H9 (cell line): ENCODE data around the gene UMPS. TPM values are rescaled to one million over a fixed set of nuclear protein-coding genes. Genes with fewer than 3 reads are reported as not detected.

Experiments used
- DNase-seq: peaks from one replicate; pipeline ENCODE4 v3.0.0-alpha.2; 2017
- H2AFZ ChIP-seq: one replicate; pipeline ENCODE4 v1.6.1; 2013; ENCODE audit warnings: mild to moderate bottlenecking, low read length, control low read depth, moderate library complexity
- H2AK5ac ChIP-seq: 2 replicates; pipeline ENCODE4 v1.6.1; 2013; ENCODE audit warnings: low read length, control low read depth, mixed read lengths; ENCODE audit not compliant: insufficient read length
- H2BK120ac ChIP-seq: one replicate; pipeline ENCODE4 v1.6.1; 2013; ENCODE audit warnings: low read depth, mild to moderate bottlenecking, low read length, control low read depth, inconsistent platforms; ENCODE audit not compliant: poor library complexity, severe bottlenecking
- H2BK12ac ChIP-seq: 2 replicates; pipeline ENCODE4 v1.6.1; 2013; ENCODE audit warnings: low read length, control low read depth, mixed read lengths, low read depth; ENCODE audit not compliant: insufficient read length
- H2BK15ac ChIP-seq: 2 replicates; pipeline ENCODE4 v1.6.1; 2013; ENCODE audit warnings: low read depth, low read length, control low read depth
- H2BK20ac ChIP-seq: one replicate; pipeline ENCODE4 v1.6.1; 2013; ENCODE audit warnings: low read depth, mild to moderate bottlenecking, low read length, control low read depth, inconsistent platforms; ENCODE audit not compliant: poor library complexity, severe bottlenecking
- H2BK5ac ChIP-seq: 2 replicates; pipeline ENCODE4 v1.6.1; 2013; ENCODE audit warnings: low read length, control low read depth, mixed read lengths; ENCODE audit not compliant: insufficient read length
- H3K14ac ChIP-seq: 2 replicates; pipeline ENCODE4 v1.6.1; 2013; ENCODE audit warnings: low read length, control low read depth; ENCODE audit not compliant: insufficient read depth
- H3K18ac ChIP-seq: 2 replicates; pipeline ENCODE4 v1.6.1; 2013; ENCODE audit warnings: low read depth, mild to moderate bottlenecking, mixed read lengths, low read length, control low read depth; ENCODE audit not compliant: insufficient read length
- H3K23ac ChIP-seq: 2 replicates; pipeline ENCODE4 v1.6.1; 2013; ENCODE audit warnings: low read length, control low read depth, mixed read lengths, low read depth; ENCODE audit not compliant: insufficient read length
- H3K23me2 ChIP-seq: 2 replicates; pipeline ENCODE4 v1.6.1; 2013; ENCODE audit warnings: low read depth, mild to moderate bottlenecking, mixed read lengths, low read length, control low read depth; ENCODE audit not compliant: insufficient read length, poor library complexity, severe bottlenecking
- H3K27ac ChIP-seq: 2 replicates; pipeline ENCODE4 v1.5.1; 2013; ENCODE audit warnings: low read length, control low read depth, mixed read lengths, low read depth; ENCODE audit not compliant: insufficient read length
- H3K27me3 ChIP-seq: 2 replicates; pipeline ENCODE4 v1.6.1; 2013; ENCODE audit warnings: low read length, control low read depth, inconsistent platforms; ENCODE audit not compliant: insufficient read depth
- H3K4ac ChIP-seq: 2 replicates; pipeline ENCODE4 v1.6.1; 2013; ENCODE audit warnings: low read depth, mild to moderate bottlenecking, control low read depth, inconsistent platforms, low read length, moderate library complexity
- H3K4me1 ChIP-seq: 2 replicates; pipeline ENCODE4 v1.6.1; 2013; ENCODE audit warnings: low read length, control low read depth, inconsistent platforms; ENCODE audit not compliant: insufficient read depth
- H3K4me2 ChIP-seq: 2 replicates; pipeline ENCODE4 v1.6.1; 2013; ENCODE audit warnings: low read length, control low read depth, mixed read lengths; ENCODE audit not compliant: insufficient read length, insufficient read depth
- H3K56ac ChIP-seq: 2 replicates; pipeline ENCODE4 v1.6.1; 2013; ENCODE audit warnings: low read depth, mild to moderate bottlenecking, mixed read lengths, low read length, control low read depth; ENCODE audit not compliant: insufficient read length
- H3K79me1 ChIP-seq: 2 replicates; pipeline ENCODE4 v1.6.1; 2013; ENCODE audit warnings: low read depth, mild to moderate bottlenecking, moderate library complexity, low read length, control low read depth, inconsistent platforms; ENCODE audit not compliant: insufficient read depth, poor library complexity, severe bottlenecking
- H3K79me2 ChIP-seq: 2 replicates; pipeline ENCODE4 v1.6.1; 2013; ENCODE audit warnings: low read length, control low read depth, inconsistent platforms; ENCODE audit not compliant: insufficient read depth
- H3K9ac ChIP-seq: 2 replicates; pipeline ENCODE4 v1.6.1; 2013; ENCODE audit warnings: low read length, control low read depth, mixed read lengths; ENCODE audit not compliant: insufficient read length; ENCODE audit errors: extremely low read depth
- H3K9me3 ChIP-seq: one replicate; pipeline ENCODE4 v1.6.1; 2013; ENCODE audit warnings: low read depth, low read length, inconsistent platforms; ENCODE audit not compliant: control insufficient read depth
- H3T11ph ChIP-seq: one replicate; pipeline ENCODE4 v1.6.1; 2013; ENCODE audit warnings: mild to moderate bottlenecking, low read length, control low read depth, inconsistent platforms
- H4K20me1 ChIP-seq: one replicate; pipeline ENCODE4 v1.6.1; 2013; ENCODE audit not compliant: control insufficient read depth, insufficient read length, insufficient read depth
- H4K5ac ChIP-seq: 2 replicates; pipeline ENCODE4 v1.6.1; 2013; ENCODE audit warnings: low read depth, mild to moderate bottlenecking, mixed read lengths, low read length, control low read depth; ENCODE audit not compliant: insufficient read length
- H4K8ac ChIP-seq: replicated peaks from 2 replicates; pipeline ENCODE4 v1.6.1; 2013; ENCODE audit warnings: low read length, control low read depth, mixed read lengths, low read depth; ENCODE audit not compliant: insufficient read length
- H4K91ac ChIP-seq: 2 replicates; pipeline ENCODE4 v1.6.1; 2013; ENCODE audit warnings: low read depth, mild to moderate bottlenecking, moderate library complexity, mixed read lengths, low read length, control low read depth; ENCODE audit not compliant: insufficient read length
- H3K27ac Mint-ChIP-seq, 3 experiments: 2 replicates in 2 of 3; 3 replicates in 1 of 3; pipeline ENCODE4 v1.8.0; 2020 to 2021; ENCODE audit warnings: mixed read lengths in 3 of 3, mild to moderate bottlenecking in 1 of 3, moderate library complexity in 1 of 3
- H3K27me3 Mint-ChIP-seq: 2 replicates; pipeline ENCODE4 v1.8.0; 2021; ENCODE audit warnings: low read depth, mild to moderate bottlenecking, moderate library complexity, mixed read lengths
- H3K36me3 Mint-ChIP-seq, 3 experiments: 2 replicates in 2 of 3; 3 replicates in 1 of 3; pipeline ENCODE4 v1.8.0; 2020 to 2021; ENCODE audit warnings: low read depth in 3 of 3, mixed read lengths in 3 of 3; ENCODE audit not compliant: insufficient read depth in 1 of 3
- H3K4me1 Mint-ChIP-seq, 2 experiments: 2 replicates each; pipeline ENCODE4 v1.8.0; 2020; ENCODE audit warnings: mixed read lengths in 2 of 2
- H3K4me3 Mint-ChIP-seq, 2 experiments: 2 replicates in 1 of 2; 3 replicates in 1 of 2; pipeline ENCODE4 v1.8.0; 2020 to 2021; ENCODE audit warnings: mild to moderate bottlenecking in 2 of 2, mixed read lengths in 2 of 2, moderate library complexity in 1 of 2
- H3K9me3 Mint-ChIP-seq, 2 experiments: 2 replicates in 1 of 2; 3 replicates in 1 of 2; pipeline ENCODE4 v1.8.0; 2020; ENCODE audit warnings: mild to moderate bottlenecking in 2 of 2, mixed read lengths in 2 of 2, moderate library complexity in 1 of 2
- WGBS: extraction: QIAGEN DNeasy Blood & Tissue Kit; methylation state at CpG from one replicate; pipeline ENCODE4 v1.1.7; 2013; ENCODE audit warnings: missing lambda C conversion rate, low lambda C conversion rate, mixed read lengths; ENCODE audit not compliant: insufficient read length; ENCODE audit errors: extremely low coverage; 5-methylcytosine and 5-hydroxymethylcytosine counted together
- total RNA-seq: library from RNA; stranded (reverse); gene quantifications from 2 replicates; pipeline ENCODE4 v1.2.1, GENCODE V29; 2021
- TF ChIP-seq, protein P1 (sequence below): fragments of 200-600 bp; sonication (generic); conservative IDR thresholded peaks from 3 replicates; pipeline ENCODE4 v1.8.0; 2021; ENCODE audit warnings: antibody characterized with exemption, mild to moderate bottlenecking

The UMPS gene
- total RNA-seq, 1 experiment from 2014 or later = 65.4 TPM

DNA sequence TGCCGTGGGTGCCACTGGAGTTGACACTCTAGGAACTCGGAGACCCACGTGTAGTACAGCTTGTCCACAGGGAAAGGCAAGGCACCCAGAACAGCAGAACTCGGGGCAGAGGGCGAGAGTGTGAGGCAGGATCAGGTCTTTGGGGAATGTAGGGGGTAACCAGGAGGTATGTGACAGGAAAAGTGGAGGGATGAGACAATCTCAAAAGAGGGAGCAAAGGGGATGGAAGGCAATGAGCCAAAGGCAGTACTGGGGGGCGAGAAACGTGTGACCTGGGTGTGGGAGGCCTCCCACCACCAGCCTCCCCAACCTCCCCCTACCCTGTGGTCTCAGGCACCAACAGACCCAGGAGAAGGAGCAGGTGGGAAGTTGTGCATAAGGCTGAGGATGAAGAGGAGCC is 48.9 kb downstream of the UMPS start:
- H3K27ac ChIP-seq = no peak overlapping the region
- WGBS = no CpG with 5 or more reads among the region's 7 CpGs
- H3T11ph ChIP-seq = no peak overlapping the region
- H4K5ac ChIP-seq = no peak overlapping the region
- H3K79me2 ChIP-seq = no peaks in the 10 kb centered on the region
- no peak overlapping the region for H3K9ac ChIP-seq
- peaks cover 3% of the 10 kb centered on the region for H3K79me1 ChIP-seq
- Mint-ChIP-seq H3K4me1 (peaks cover 37 to 44% of the 10 kb centered on the region in 2 experiments), H3K27ac (peak overlapping the region; percentile 42 to 82 (median 73)), H3K27me3 (no peaks in the 10 kb centered on the region), H3K36me3 (peaks cover 17 to 47% (median 19%) of the 10 kb centered on the region in 3 experiments; a peak in 6 of 7 replicates), H3K4me3 (no peak overlapping the region; a peak in 1 of 5 replicates), H3K9me3 (peaks cover 0 to 2% of the 10 kb centered on the region in 2 experiments; a peak in 1 of 5 replicates)
- H3K4ac ChIP-seq = no peak overlapping the region
- no peaks in the 10 kb centered on the region for H3K27me3 ChIP-seq
- H3K18ac ChIP-seq = no peak overlapping the region
- peaks cover 16% of the 10 kb centered on the region; the same call in 1 of the 2 replicates for H3K4me1 ChIP-seq
- no peak overlapping the region for H2BK15ac ChIP-seq
- no peak overlapping the region for H2BK120ac ChIP-seq
- no peak for DNase-seq
- H3K9me3 ChIP-seq = no peaks in the 10 kb centered on the region
- no peak overlapping the region for H2AFZ ChIP-seq
- H3K23me2 ChIP-seq = no peaks in the 10 kb centered on the region
- no peaks in the 10 kb centered on the region for H4K20me1 ChIP-seq
- H3K14ac ChIP-seq = no peak overlapping the region; the same call in 1 of the 2 replicates
- no peak overlapping the region for H3K56ac ChIP-seq
- H2AK5ac ChIP-seq = no peak overlapping the region
- no peak overlapping the region for H2BK5ac ChIP-seq
- H4K8ac ChIP-seq = no peak overlapping the region
- no peak overlapping the region for H4K91ac ChIP-seq
- H2BK20ac ChIP-seq = no peak overlapping the region
- no peak overlapping the region for H3K4me2 ChIP-seq
- no peak overlapping the region for H3K23ac ChIP-seq
- TF ChIP-seq, protein P1, sequence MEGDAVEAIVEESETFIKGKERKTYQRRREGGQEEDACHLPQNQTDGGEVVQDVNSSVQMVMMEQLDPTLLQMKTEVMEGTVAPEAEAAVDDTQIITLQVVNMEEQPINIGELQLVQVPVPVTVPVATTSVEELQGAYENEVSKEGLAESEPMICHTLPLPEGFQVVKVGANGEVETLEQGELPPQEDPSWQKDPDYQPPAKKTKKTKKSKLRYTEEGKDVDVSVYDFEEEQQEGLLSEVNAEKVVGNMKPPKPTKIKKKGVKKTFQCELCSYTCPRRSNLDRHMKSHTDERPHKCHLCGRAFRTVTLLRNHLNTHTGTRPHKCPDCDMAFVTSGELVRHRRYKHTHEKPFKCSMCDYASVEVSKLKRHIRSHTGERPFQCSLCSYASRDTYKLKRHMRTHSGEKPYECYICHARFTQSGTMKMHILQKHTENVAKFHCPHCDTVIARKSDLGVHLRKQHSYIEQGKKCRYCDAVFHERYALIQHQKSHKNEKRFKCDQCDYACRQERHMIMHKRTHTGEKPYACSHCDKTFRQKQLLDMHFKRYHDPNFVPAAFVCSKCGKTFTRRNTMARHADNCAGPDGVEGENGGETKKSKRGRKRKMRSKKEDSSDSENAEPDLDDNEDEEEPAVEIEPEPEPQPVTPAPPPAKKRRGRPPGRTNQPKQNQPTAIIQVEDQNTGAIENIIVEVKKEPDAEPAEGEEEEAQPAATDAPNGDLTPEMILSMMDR = no peak
- H2BK12ac ChIP-seq = no peak overlapping the region
